IPS DF 19.7 (cell line): ENCODE data around the gene PNPT1.
"Not testable (repeated sequence)": the region's sequence is repeated elsewhere in the genome, so short reads cannot be mapped to it uniquely, and the experiment has no call there.

Experiments used
- DNase-seq: peaks from one replicate; pipeline ENCODE4 v3.0.0-alpha.2; 2013; ENCODE audit warnings: low read depth, low spot score

The PNPT1 gene

GRCh38 chr2:55596795-55597194 lies 96.8 kb downstream of the PNPT1 start:
- DNase-seq = not testable (repeated sequence)

DNA sequence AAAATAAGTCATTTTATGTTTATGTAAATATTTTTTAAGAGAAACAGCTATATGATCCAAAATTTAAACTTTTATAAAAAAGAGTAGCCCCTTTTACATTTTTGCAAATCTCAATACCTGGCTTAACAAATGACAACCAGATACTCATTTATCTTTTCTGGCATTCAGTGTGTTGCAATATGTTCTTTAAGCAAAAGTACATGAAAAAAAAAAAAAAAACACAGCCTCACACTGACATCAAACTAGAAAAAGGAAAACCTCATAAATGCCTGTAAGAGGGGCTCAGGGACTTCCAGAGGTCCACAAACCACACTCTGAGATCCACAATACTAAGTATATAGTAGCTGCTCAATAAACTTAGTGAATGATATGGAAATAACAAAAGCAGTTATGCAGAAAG lies 98.1 kb downstream of the PNPT1 start:
- no peak for DNase-seq

GRCh38 chr2:55592130-55592529 lies 101.5 kb downstream of the PNPT1 start:
- no peak for DNase-seq

DNA sequence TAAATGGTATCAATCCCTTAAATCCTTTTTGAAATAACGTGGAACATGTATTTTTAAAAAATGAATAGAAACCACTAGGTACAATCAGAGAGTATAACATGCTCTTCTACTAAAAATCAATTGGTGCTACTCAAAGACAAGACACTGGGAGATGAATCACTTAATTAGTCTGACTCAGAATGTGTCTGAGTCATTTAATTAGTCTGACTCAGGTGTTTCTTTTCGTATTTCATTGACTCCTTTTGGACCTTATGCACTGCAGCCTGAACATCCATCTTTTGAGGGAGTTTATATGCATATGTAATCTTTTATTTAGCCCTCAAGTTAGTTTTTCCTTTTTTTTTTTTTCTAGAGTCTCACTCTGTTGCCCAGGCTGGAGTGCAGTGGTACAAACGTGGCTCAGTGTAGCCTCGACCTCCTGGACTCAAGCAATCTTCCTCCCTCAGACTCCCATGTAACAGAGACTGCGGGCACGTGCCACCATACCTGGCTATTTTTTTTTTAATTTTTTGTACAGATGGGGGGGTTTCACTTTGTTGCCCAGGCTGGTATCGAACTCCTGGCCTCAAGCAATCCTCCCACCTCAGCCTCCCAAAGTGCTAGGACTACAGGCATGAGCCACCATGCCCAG lies 102.7 kb downstream of the PNPT1 start:
- no peak for DNase-seq

DNA sequence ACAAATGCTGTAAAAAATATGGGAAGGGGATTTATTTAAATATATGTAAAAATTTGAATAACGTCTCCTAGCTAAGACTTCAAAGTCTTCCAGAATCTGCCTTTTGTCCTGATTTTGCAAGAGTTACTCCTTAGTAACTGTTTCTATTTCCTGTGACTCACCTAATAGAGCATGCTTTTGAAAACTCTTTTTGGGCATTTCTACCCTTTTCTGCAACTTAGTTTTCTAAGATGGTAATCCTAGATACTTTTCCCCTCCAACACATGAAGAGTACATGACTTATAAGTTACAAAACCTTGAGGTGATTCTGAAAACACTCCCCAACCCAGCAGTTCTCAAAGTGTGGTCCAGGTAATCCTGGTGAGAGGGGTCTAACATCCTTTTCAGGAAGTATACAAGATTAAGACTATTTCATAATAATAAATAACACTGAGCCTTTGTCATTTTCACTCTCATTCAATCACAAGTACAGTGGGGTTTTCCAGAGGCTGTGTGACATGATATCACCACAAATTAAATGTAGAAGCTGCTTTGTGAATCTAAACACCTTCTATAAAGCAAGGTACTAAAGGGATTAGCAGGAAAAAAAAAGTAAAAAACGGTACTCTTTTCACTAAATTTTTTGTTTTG lies 108.1 kb downstream of the PNPT1 start:
- DNase-seq = no peak
